HG02852 (cell line): ENCODE measurements around the gene UBE2K.
A peak's percentile ranks its signal among the peaks of the same experiment; 100 is the strongest.
"Not testable (repeated sequence)": the region's sequence is repeated elsewhere in the genome, so short reads cannot be mapped to it uniquely, and the experiment has no call there.

ENCODE experiments used
- ATAC-seq: cut with Tn5 transposase; IDR thresholded peaks from one replicate; pipeline ENCODE4 v1.9.1; 2021; ENCODE audit warnings: mild to moderate bottlenecking, moderate library complexity; ENCODE audit not compliant: unreplicated experiment

Gene UBE2K

GRCh38 chr4:39721788-39722187 is 23.9 kb downstream of the UBE2K start:
- no peak for ATAC-seq

- ATAC-seq: no peak
Observed at GRCh38 chr4:39729557-39729956, 31.6 kb downstream of the UBE2K start.

GRCh38 chr4:39730072-39730471 is 32.1 kb downstream of the UBE2K start:
- no peak for ATAC-seq

GRCh38 chr4:39731908-39732307 is 34.0 kb downstream of the UBE2K start:
- no peak for ATAC-seq

GRCh38 chr4:39732728-39733127 is 34.8 kb downstream of the UBE2K start:
- ATAC-seq: no peak

GRCh38 chr4:39739591-39739990 is 41.7 kb downstream of the UBE2K start:
- not testable (repeated sequence) for ATAC-seq

- ATAC-seq: no peak
Observed at GRCh38 chr4:39741401-39741800, 43.5 kb downstream of the UBE2K start.

GRCh38 chr4:39745920-39746319 is 48.0 kb downstream of the UBE2K start:
- ATAC-seq: no peak

GRCh38 chr4:39750216-39750615 is 52.3 kb downstream of the UBE2K start:
- ATAC-seq: no peak

GRCh38 chr4:39754309-39754708 is 56.4 kb downstream of the UBE2K start:
- ATAC-seq: no peak

GRCh38 chr4:39756159-39756558 is 58.2 kb downstream of the UBE2K start:
- no peak for ATAC-seq

GRCh38 chr4:39758176-39758575 is 60.2 kb downstream of the UBE2K start:
- no peak for ATAC-seq

GRCh38 chr4:39759569-39759968 is 61.6 kb downstream of the UBE2K start:
- no peak for ATAC-seq

GRCh38 chr4:39761005-39761667 is 63.2 kb downstream of the UBE2K start:
- no peak for ATAC-seq

- ATAC-seq: peak; percentile 63
Observed at GRCh38 chr4:39763714-39764572, 66.0 kb downstream of the UBE2K start.

- ATAC-seq: no peak
Observed at GRCh38 chr4:39770005-39770404, 72.1 kb downstream of the UBE2K start.

GRCh38 chr4:39770471-39770870 is 72.5 kb downstream of the UBE2K start:
- ATAC-seq: no peak

- no peak for ATAC-seq
Observed at GRCh38 chr4:39770969-39771724, 73.2 kb downstream of the UBE2K start.

GRCh38 chr4:39781988-39782387 is 84.1 kb downstream of the UBE2K start:
- not testable (repeated sequence) for ATAC-seq

- ATAC-seq: no peak
Observed at GRCh38 chr4:39785083-39785482, 87.1 kb downstream of the UBE2K start.

- no peak for ATAC-seq
Observed at GRCh38 chr4:39786838-39787237, 88.9 kb downstream of the UBE2K start.

- ATAC-seq: no peak
Observed at GRCh38 chr4:39792128-39792527, 94.2 kb downstream of the UBE2K start.
